Caco-2 (cell line): ENCODE results near the gene TYW1B. TPM values are rescaled to one million over a fixed set of nuclear protein-coding genes. Genes with fewer than 3 reads are reported as not detected.
"Not testable (repeated sequence)": the region's sequence is repeated elsewhere in the genome, so short reads cannot be mapped to it uniquely, and the experiment has no call there.

Experiments used
- BruUV-seq: library from RNA; stranded (reverse); fragments of 400-500 nt; replicated peaks from 2 replicates; lab custom pipeline; 2021; lab: Mats Ljungman, UMichigan
- CTCF ChIA-PET: fragments of 300-600 bp; sonication (Branson Sonifier 250); formaldehyde crosslinking; loops from one replicate; lab custom pipeline; 2022; ENCODE audit warnings: antibody characterized with exemption; lab: Charles Lee
- POLR2A ChIA-PET: fragments of 300-600 bp; sonication (Branson Sonifier 250); formaldehyde crosslinking; loops from one replicate; lab custom pipeline; 2022; ENCODE audit warnings: antibody characterized with exemption; lab: Charles Lee
- DNase-seq, 2 experiments: peaks; one replicate each; pipeline versions ENCODE4 v3.0.0 to v3.0.0-alpha.2; 2020 to 2022
- H3K27me3 ChIP-seq: replicated peaks from 2 replicates; pipeline ENCODE4 v1.6.0; 2011; ENCODE audit warnings: low read length; ENCODE audit not compliant: control insufficient read depth, insufficient read depth
- H3K36me3 ChIP-seq: 2 replicates; pipeline ENCODE4 v1.5.1; 2011; ENCODE audit warnings: low read length; ENCODE audit not compliant: control insufficient read depth, insufficient read depth
- H3K4me1 ChIP-seq: fragments of 250-450 bp; sonication (Bioruptor Pico); 2 replicates; pipeline ENCODE4 v1.5.1; 2020; ENCODE audit warnings: mild to moderate bottlenecking
- H3K4me3 ChIP-seq: 2 replicates; pipeline ENCODE4 v1.5.1; 2011; ENCODE audit warnings: low read depth, mild to moderate bottlenecking, control low read depth, low read length
- H3K9me3 ChIP-seq: fragments of 250-450 bp; sonication (Bioruptor Pico); 2 replicates; pipeline ENCODE4 v1.5.1; 2020; ENCODE audit warnings: mild to moderate bottlenecking, moderate library complexity
- H3K27ac Mint-ChIP-seq: one replicate; pipeline ENCODE4 v1.8.0; 2022; ENCODE audit warnings: mixed read lengths; ENCODE audit not compliant: unreplicated experiment
- H3K27me3 Mint-ChIP-seq: one replicate; pipeline ENCODE4 v1.8.0; 2022; ENCODE audit warnings: mixed read lengths; ENCODE audit not compliant: insufficient read depth, unreplicated experiment
- H3K36me3 Mint-ChIP-seq: one replicate; pipeline ENCODE4 v1.8.0; 2022; ENCODE audit warnings: mild to moderate bottlenecking, mixed read lengths; ENCODE audit not compliant: insufficient read depth, unreplicated experiment
- H3K4me1 Mint-ChIP-seq: one replicate; pipeline ENCODE4 v1.8.0; 2022; ENCODE audit warnings: low read depth, mixed read lengths; ENCODE audit not compliant: unreplicated experiment
- H3K4me3 Mint-ChIP-seq: one replicate; pipeline ENCODE4 v1.8.0; 2022; ENCODE audit warnings: mild to moderate bottlenecking, moderate library complexity, mixed read lengths; ENCODE audit not compliant: unreplicated experiment
- H3K9me3 Mint-ChIP-seq: one replicate; pipeline ENCODE4 v1.8.0; 2022; ENCODE audit warnings: mixed read lengths; ENCODE audit not compliant: unreplicated experiment
- CTCF ChIP-seq, 2 experiments: fragments of 200-600 bp in 1 of 2; IDR thresholded peaks; 1 replicate in 1 of 2; 2 replicates in 1 of 2; pipeline versions ENCODE4 v1.5.1 to v1.8.0; 2011 to 2022; ENCODE audit warnings: antibody characterized with exemption in 1 of 2, control low read depth in 1 of 2, inconsistent platforms in 1 of 2, low read depth in 1 of 2, low read length in 1 of 2, mild to moderate bottlenecking in 1 of 2, moderate library complexity in 1 of 2; ENCODE audit not compliant: insufficient read depth in 1 of 2, severe bottlenecking in 1 of 2, unreplicated experiment in 1 of 2
- intact Hi-C: fragments of 100-400 bp; cut with micrococcal nuclease; formaldehyde crosslinking; loops from one replicate; pipeline ENCODE4 v1.10.0; 2022; ENCODE audit not compliant: unreplicated experiment
- total RNA-seq: library from RNA; stranded (reverse); gene quantifications from 2 replicates; pipeline ENCODE4 v1.2.3, GENCODE V29; 2022

Gene TYW1B
- total RNA-seq, 1 experiment from 2014 or later, result 12.8 TPM

GRCh38 chr7:72603073-72603472, 224.9 kb downstream of the TYW1B start:
- intact Hi-C loops, result no loop called here
- Histone ChIP-seq H3K27me3 (no peaks in the 10 kb centered on the region), H3K36me3 (no peaks in the 10 kb centered on the region), H3K4me3 (no peak overlapping the region), H3K9me3 (no peaks in the 10 kb centered on the region), H3K4me1 (no peaks in the 10 kb centered on the region)
- CTCF ChIA-PET, result no interaction called here
- Mint-ChIP-seq H3K4me3 (no peak overlapping the region), H3K9me3 (peaks cover 10% of the 10 kb centered on the region), H3K36me3 (peaks cover 8% of the 10 kb centered on the region), H3K27ac (no peak overlapping the region), H3K4me1 (no peaks in the 10 kb centered on the region), H3K27me3 (no peaks in the 10 kb centered on the region)
- no peak for DNase-seq
- no peak for TF ChIP-seq CTCF (IDR thresholded peaks at IDR 0.05; ENCODE audit: insufficient read depth in 1 of 2, low read depth in 1 of 2, low read length in 1 of 2, severe bottlenecking in 1 of 2, unreplicated experiment in 1 of 2)
- POLR2A ChIA-PET, result no interaction called here
- no TSS peak for BruUV-seq

GRCh38 chr7:72601683-72602082, 226.3 kb downstream of the TYW1B start:
- CTCF ChIA-PET, H3K4me3 Mint-ChIP-seq, BruUV-seq: not testable (repeated sequence)

GRCh38 chr7:72590023-72590422, 238.0 kb downstream of the TYW1B start:
- H3K27me3 ChIP-seq, H3K27me3 Mint-ChIP-seq, H3K36me3 ChIP-seq, POLR2A ChIA-PET, H3K9me3 ChIP-seq, H3K27ac Mint-ChIP-seq, H3K4me3 ChIP-seq, H3K4me1 ChIP-seq, CTCF ChIA-PET, H3K4me3 Mint-ChIP-seq, H3K4me1 Mint-ChIP-seq, intact Hi-C loops, DNase-seq, BruUV-seq, H3K36me3 Mint-ChIP-seq: not testable (repeated sequence)
- H3K9me3 Mint-ChIP-seq, result peaks cover 10% of the 10 kb centered on the region

More at GRCh38 chr7:72601683-72602082, 226.3 kb downstream of the TYW1B start:
- H3K27me3 Mint-ChIP-seq, H3K9me3 Mint-ChIP-seq, intact Hi-C loops, DNase-seq, H3K4me1 ChIP-seq, H3K4me3 ChIP-seq, H3K27ac Mint-ChIP-seq, H3K4me1 Mint-ChIP-seq, H3K36me3 Mint-ChIP-seq, H3K9me3 ChIP-seq, H3K36me3 ChIP-seq, POLR2A ChIA-PET, H3K27me3 ChIP-seq: not testable (repeated sequence)

GRCh38 chr7:72587267-72587666, 240.7 kb downstream of the TYW1B start:
- H3K4me3 Mint-ChIP-seq, CTCF ChIA-PET, H3K9me3 ChIP-seq, DNase-seq, H3K36me3 ChIP-seq, POLR2A ChIA-PET, H3K27me3 ChIP-seq, H3K4me3 ChIP-seq, H3K4me1 ChIP-seq, BruUV-seq, H3K27ac Mint-ChIP-seq, H3K27me3 Mint-ChIP-seq, intact Hi-C loops: not testable (repeated sequence)
- Mint-ChIP-seq H3K4me1 (peaks cover 16% of the 10 kb centered on the region), H3K36me3 (peaks cover 12% of the 10 kb centered on the region), H3K9me3 (peaks cover 10% of the 10 kb centered on the region)

GRCh38 chr7:72584576-72584975, 243.4 kb downstream of the TYW1B start:
- DNase-seq, BruUV-seq, CTCF ChIA-PET, H3K9me3 ChIP-seq, H3K9me3 Mint-ChIP-seq, H3K27me3 ChIP-seq, H3K4me3 ChIP-seq, H3K36me3 ChIP-seq, intact Hi-C loops, H3K27me3 Mint-ChIP-seq, H3K4me3 Mint-ChIP-seq, H3K27ac Mint-ChIP-seq, H3K4me1 ChIP-seq: not testable (repeated sequence)
- Mint-ChIP-seq H3K4me1 (peaks cover 16% of the 10 kb centered on the region), H3K36me3 (peaks cover 12% of the 10 kb centered on the region)
- POLR2A ChIA-PET, result interaction anchor here (0.6 kb wide), 1 partner anchor 14 kb away, joined by 3 read pairs; no protein-coding TSS in a partner anchor

GRCh38 chr7:72583620-72584361, 244.2 kb downstream of the TYW1B start:
- H3K9me3 Mint-ChIP-seq, H3K27ac Mint-ChIP-seq, H3K4me1 ChIP-seq, H3K27me3 ChIP-seq, H3K4me3 ChIP-seq, CTCF ChIA-PET, H3K4me3 Mint-ChIP-seq, H3K9me3 ChIP-seq, BruUV-seq, H3K27me3 Mint-ChIP-seq, intact Hi-C loops, H3K36me3 ChIP-seq: not testable (repeated sequence)
- peak in 1 of 2 experiments; percentile 7 for DNase-seq
- Mint-ChIP-seq H3K4me1 (peaks cover 16% of the 10 kb centered on the region), H3K36me3 (peaks cover 12% of the 10 kb centered on the region)
- POLR2A ChIA-PET, result interaction anchor here (0.6 kb wide), 1 partner anchor 13 kb away, joined by 3 read pairs; no protein-coding TSS in a partner anchor
